LNCaP clone FGC (cell line): ENCODE data around the gene GPC5.

ENCODE experiments used
- DNase-seq: peaks from one replicate; pipeline ENCODE4 v3.0.0-alpha.2; 2011; ENCODE audit warnings: low read depth
- H3K4me3 ChIP-seq: 2 replicates; pipeline ENCODE4 v1.5.1; 2011; ENCODE audit warnings: mild to moderate bottlenecking, low read depth, low read length, control low read depth
- TF ChIP-seq, protein P1 (sequence below): IDR thresholded peaks from 2 replicates; pipeline ENCODE4 v1.5.1; 2012; ENCODE audit warnings: mild to moderate bottlenecking; ENCODE audit not compliant: control insufficient read depth, insufficient read depth; ENCODE audit errors: extremely low read depth

The GPC5 gene

GRCh38 chr13:92433963-92434362, 1035.5 kb downstream of the GPC5 start:
- TF ChIP-seq, protein P1, sequence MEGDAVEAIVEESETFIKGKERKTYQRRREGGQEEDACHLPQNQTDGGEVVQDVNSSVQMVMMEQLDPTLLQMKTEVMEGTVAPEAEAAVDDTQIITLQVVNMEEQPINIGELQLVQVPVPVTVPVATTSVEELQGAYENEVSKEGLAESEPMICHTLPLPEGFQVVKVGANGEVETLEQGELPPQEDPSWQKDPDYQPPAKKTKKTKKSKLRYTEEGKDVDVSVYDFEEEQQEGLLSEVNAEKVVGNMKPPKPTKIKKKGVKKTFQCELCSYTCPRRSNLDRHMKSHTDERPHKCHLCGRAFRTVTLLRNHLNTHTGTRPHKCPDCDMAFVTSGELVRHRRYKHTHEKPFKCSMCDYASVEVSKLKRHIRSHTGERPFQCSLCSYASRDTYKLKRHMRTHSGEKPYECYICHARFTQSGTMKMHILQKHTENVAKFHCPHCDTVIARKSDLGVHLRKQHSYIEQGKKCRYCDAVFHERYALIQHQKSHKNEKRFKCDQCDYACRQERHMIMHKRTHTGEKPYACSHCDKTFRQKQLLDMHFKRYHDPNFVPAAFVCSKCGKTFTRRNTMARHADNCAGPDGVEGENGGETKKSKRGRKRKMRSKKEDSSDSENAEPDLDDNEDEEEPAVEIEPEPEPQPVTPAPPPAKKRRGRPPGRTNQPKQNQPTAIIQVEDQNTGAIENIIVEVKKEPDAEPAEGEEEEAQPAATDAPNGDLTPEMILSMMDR, result no peak
- no peak overlapping the region for H3K4me3 ChIP-seq
- no peak for DNase-seq

DNA sequence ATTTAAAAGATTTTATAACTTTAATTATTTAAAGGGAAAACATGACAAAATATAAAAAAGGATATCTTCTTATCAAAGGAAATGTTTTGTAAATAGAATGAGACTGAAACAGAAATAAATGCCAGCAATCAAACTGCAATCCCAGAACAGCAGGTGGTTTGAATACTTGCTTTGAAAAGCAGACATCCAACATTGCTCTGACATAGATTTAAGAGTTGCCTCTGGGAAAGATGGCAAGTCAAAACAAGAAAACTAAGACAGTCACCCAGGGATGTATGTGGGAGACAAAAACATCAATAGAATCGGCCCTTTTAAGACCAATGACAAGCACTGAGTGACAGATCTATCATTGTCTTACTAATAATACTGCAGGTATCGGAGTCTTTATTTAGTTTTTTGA, 1038.5 kb downstream of the GPC5 start:
- no peak for DNase-seq
- H3K4me3 ChIP-seq, result no peak overlapping the region
- TF ChIP-seq, protein P1, result no peak

DNA sequence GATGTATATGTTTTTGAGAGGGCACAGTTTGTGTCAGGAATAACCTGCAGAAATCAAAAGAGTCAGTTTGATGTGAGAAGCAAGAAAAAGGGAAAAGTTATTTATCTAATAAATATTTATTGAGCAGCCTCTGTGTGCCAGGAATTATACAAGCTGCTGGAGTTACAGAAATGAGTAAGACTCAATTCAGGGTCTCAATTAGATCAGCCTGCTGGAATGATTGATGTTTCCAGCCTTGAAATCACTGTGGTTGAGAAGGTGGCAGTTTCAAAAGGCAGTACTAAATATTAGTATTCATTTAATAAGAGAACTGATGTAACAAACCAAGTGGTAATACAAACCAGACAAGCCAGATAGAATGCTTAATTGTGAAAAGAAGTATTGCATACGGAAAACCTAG, 1045.8 kb downstream of the GPC5 start:
- H3K4me3 ChIP-seq, result no peak overlapping the region
- TF ChIP-seq, protein P1, result no peak
- DNase-seq, result no peak

GRCh38 chr13:92451060-92451459, 1052.6 kb downstream of the GPC5 start:
- DNase-seq, result no peak
- H3K4me3 ChIP-seq, result no peak overlapping the region
- TF ChIP-seq, protein P1, result no peak

GRCh38 chr13:92452840-92453239, 1054.4 kb downstream of the GPC5 start:
- TF ChIP-seq, protein P1, result no peak
- DNase-seq, result no peak
- no peak overlapping the region for H3K4me3 ChIP-seq

DNA sequence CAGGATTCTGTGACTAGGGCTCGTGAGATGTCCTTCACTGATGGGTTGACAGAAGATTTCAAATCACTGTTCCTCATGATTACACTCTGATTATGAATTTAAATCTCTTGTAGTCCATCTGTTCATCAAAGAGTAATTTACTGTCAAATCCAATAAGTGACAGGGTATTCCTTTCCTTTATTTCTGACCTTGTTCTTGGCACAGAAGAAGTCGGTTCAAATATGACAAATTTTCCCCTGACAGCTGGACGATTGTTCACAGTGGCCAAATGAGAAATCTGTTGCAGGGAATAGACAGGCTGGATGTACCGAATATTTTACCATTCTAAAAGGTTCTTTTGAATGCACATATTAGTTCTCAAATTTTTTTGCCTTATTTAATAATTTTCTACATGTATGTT, 1060.9 kb downstream of the GPC5 start:
- no peak overlapping the region for H3K4me3 ChIP-seq
- TF ChIP-seq, protein P1, result no peak
- DNase-seq, result no peak

GRCh38 chr13:92460479-92460878, 1062.1 kb downstream of the GPC5 start:
- TF ChIP-seq, protein P1, result no peak
- no peak overlapping the region for H3K4me3 ChIP-seq
- DNase-seq, result peak; percentile 79
